Measurements from ENCODE around the gene KLHL21. TPM values are rescaled to one million over a fixed set of nuclear protein-coding genes. Genes with fewer than 3 reads are reported as not detected.

The KLHL21 gene
- total and polyA plus RNA-seq, 11 donors = 28.6 to 179 (median 65.4) TPM

DNA sequence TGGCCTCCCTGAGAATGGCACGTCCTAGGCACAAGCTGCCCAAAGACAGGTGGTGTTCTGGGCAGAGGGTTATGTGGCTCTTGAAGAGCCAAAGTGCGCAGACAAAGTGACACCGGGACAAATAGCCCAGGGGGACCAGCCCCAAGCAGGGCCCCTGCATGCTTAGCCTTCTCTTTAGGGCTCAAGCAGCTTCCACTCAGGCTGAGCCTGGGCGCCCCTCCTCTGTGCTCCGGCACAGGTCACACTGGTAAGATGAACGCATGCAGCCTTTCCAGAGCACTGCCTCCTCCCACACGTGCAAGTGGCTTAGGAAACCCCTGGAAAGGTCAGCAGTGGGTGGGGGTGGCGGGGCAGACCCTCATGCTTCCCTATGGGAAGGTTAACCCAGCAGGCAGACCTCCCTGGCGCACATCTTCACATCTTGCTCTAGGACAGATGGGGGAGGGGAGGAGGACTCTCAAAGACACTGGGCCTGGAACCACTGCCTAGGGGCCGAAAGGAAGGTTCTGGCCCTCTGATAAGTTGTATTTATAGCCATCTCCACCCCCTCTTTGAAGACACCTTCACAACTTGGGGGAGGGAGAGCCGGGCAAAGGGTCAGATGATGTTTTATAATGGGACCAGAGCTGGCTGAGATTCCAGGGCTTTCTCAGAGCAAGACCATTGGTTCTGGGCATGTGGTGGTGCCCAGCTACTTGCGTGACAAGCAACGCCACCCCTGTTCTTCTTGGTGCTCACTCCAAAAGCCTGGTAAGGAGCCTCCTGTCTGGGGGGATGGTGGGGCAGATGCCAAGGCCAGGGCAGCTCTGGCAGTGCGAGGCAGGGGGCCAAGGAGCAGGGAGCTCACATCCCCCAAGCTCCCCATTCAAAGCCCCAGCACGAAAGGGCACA lies 5.5 kb downstream of the KLHL21 start:
- ATAC-seq (peak in 3 of 4 donors; percentile 8 to 41 (median 9)), DNase-seq (no peak)
- Histone ChIP-seq H3K27ac (peak overlapping the region in 11 of 12 donors; percentile 42 to 100 (median 67)), H3K9me3 (no peaks in the 10 kb centered on the region), H3K27me3 (no peaks in the 10 kb centered on the region), H3K4me1 (peaks cover 10 to 86% (median 53%) of the 10 kb centered on the region in 12 donors), H3K36me3 (peaks cover 0 to 73% (median 68%) of the 10 kb centered on the region in 9 donors), H3K4me3 (peak overlapping the region in 7 of 12 donors; percentile 2 to 30 (median 4))
- 54 to 61% (median 57%) methylated on average over 13 to 15 of the region's 15 CpGs for WGBS, 4 donors
- TF ChIP-seq, protein P1, sequence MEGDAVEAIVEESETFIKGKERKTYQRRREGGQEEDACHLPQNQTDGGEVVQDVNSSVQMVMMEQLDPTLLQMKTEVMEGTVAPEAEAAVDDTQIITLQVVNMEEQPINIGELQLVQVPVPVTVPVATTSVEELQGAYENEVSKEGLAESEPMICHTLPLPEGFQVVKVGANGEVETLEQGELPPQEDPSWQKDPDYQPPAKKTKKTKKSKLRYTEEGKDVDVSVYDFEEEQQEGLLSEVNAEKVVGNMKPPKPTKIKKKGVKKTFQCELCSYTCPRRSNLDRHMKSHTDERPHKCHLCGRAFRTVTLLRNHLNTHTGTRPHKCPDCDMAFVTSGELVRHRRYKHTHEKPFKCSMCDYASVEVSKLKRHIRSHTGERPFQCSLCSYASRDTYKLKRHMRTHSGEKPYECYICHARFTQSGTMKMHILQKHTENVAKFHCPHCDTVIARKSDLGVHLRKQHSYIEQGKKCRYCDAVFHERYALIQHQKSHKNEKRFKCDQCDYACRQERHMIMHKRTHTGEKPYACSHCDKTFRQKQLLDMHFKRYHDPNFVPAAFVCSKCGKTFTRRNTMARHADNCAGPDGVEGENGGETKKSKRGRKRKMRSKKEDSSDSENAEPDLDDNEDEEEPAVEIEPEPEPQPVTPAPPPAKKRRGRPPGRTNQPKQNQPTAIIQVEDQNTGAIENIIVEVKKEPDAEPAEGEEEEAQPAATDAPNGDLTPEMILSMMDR (IDR thresholded peaks at IDR 0.05) = no peak
- no peak for TF ChIP-seq POLR2A (IDR thresholded peaks at IDR 0.05)
- intact Hi-C loops (cut with DNase I) = no loop called here

DNA sequence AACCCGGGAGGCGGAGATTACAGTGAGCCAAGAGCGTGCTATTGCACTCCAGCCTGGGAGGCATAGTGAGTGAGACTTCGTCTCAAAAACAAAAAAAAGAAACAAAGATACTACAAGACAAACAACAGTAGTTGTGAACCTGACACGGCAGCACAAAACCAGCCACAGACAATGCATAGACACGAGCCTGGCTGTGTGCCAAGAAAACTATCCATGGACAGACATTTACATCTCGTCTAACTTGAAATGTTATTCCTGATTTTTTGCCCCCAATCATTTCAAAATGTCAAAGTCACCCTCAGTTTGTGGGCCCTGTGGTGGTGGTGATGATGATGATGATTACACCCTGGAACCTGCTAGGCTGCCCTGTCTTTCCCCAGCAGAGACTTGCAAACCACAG lies 6.3 kb downstream of the KLHL21 start:
- peaks cover 0 to 81% (median 73%) of the 10 kb centered on the region in 9 donors for H3K36me3 ChIP-seq
- peaks cover 10 to 94% (median 60%) of the 10 kb centered on the region in 12 donors for H3K4me1 ChIP-seq
- DNase-seq = no peak
- intact Hi-C loops (cut with DNase I) = no loop called here
- no peak for TF ChIP-seq POLR2A (IDR thresholded peaks at IDR 0.05)
- TF ChIP-seq, protein P1 (IDR thresholded peaks at IDR 0.05) = no peak
- 54 to 60% (median 57%) methylated on average over 7 of the region's 7 CpGs for WGBS, 4 donors
- H3K27me3 ChIP-seq = no peaks in the 10 kb centered on the region
- no peak for ATAC-seq
- no peaks in the 10 kb centered on the region for H3K9me3 ChIP-seq
- H3K27ac ChIP-seq = peak overlapping the region in 11 of 12 donors; percentile 42 to 100 (median 67)
- H3K4me3 ChIP-seq = peak overlapping the region in 6 of 12 donors; percentile 2 to 30 (median 4)

DNA sequence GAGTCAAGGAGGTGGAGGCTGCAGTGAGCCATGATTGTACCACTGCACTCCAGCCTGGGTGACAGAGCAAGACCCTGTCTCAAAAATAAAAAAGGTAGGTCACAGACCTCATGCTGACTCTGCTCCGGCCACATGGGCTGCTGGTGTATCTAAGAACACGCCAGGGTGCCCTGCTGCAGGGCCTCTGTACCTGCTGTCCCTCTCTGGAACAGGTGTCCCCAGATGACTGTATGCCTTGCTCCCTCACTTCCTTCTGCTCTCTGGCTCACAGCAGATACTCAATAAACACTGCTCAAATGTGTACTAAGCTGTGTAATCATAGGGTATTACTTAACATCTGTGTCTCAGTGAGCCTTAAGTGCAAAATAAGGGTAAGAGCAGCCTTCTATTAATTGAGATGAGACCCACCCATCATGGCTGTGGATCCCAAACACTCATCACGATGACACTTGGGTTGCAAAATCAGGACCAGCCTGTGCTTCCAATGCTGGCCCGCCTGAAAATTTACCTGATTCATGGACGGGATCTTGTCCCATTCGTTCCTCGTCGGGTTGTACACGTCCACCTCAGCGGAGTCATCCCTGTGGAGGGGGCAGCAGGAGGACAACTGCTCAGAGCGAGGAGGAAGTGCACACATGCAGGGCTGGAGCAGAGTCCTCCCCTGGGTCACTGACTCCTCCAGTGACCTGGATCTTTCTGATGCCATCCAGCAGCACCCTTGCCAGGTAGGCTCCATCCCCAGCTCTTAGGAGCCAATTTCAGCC lies 7.5 kb downstream of the KLHL21 start:
- peaks cover 0 to 92% (median 84%) of the 10 kb centered on the region in 9 donors for H3K36me3 ChIP-seq
- H3K27me3 ChIP-seq = no peaks in the 10 kb centered on the region
- peak overlapping the region in 1 of 12 donors; percentile 98 for H3K27ac ChIP-seq
- TF ChIP-seq, protein P1 (IDR thresholded peaks at IDR 0.05) = no peak
- no peak for TF ChIP-seq POLR2A (IDR thresholded peaks at IDR 0.05)
- no peaks in the 10 kb centered on the region for H3K9me3 ChIP-seq
- intact Hi-C loops (cut with DNase I) = no loop called here
- H3K4me3 ChIP-seq = no peak overlapping the region
- DNase-seq (no peak), ATAC-seq (no peak)
- H3K4me1 ChIP-seq = peaks cover 6 to 97% (median 61%) of the 10 kb centered on the region in 12 donors
- 84 to 94% (median 90%) methylated on average over 4 to 11 of the region's 11 CpGs for WGBS, 4 donors

DNA sequence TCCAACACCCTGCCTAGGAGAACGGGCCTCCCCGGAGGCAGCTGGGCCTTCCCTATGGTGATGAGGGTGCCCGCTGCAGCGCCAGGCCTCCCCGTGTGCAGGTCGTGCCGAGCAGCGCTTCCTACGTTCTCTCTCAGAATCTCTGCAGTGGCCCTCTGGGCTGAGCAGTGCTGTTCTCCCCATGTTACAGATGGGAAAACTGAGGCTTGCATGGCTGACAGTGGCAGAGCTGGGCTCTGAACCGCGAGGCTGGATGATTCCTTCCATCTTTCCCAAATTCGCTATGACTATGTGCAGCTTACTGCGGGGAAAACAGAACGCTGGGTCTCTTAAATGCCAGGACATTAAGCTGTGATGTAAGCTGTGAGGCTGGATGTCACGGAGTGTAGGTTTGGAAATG lies 8.9 kb downstream of the KLHL21 start:
- TF ChIP-seq, protein P1 (IDR thresholded peaks at IDR 0.05) = no peak
- no peak for TF ChIP-seq POLR2A (IDR thresholded peaks at IDR 0.05)
- Histone ChIP-seq H3K27ac (no peak overlapping the region), H3K4me1 (peaks cover 0 to 97% (median 57%) of the 10 kb centered on the region in 12 donors), H3K36me3 (peaks cover 0 to 99% (median 93%) of the 10 kb centered on the region in 9 donors), H3K4me3 (no peak overlapping the region), H3K9me3 (no peaks in the 10 kb centered on the region), H3K27me3 (no peaks in the 10 kb centered on the region)
- intact Hi-C loops (cut with DNase I) = no loop called here
- ATAC-seq = no peak
- DNase-seq = no peak
- WGBS, 4 donors = 92 to 96% (median 94%) methylated on average over 7 to 15 of the region's 15 CpGs

Measured in heart left ventricle (tissue), 16 donors.